Suprapubic skin (tissue), 3 donors: ENCODE data around the gene CYP3A5.

Source experiments
- CTCF ChIP-seq, 2 donors: fragments of 200-600 bp in 1 of 2; fragments of 450-650 bp in 1 of 2; sonication (generic) in 1 of 2; IDR thresholded peaks; one replicate each; pipeline ENCODE4 v1.5.1; 2016 to 2019; ENCODE audit warnings: antibody characterized with exemption in 2 of 2, mild to moderate bottlenecking in 1 of 2, moderate library complexity in 1 of 2
- EP300 ChIP-seq: sonication (generic); formaldehyde crosslinking; IDR thresholded peaks from one replicate; pipeline ENCODE4 v1.6.1; 2017; ENCODE audit warnings: antibody characterized with exemption
- POLR2A ChIP-seq, 2 donors: fragments of 450-650 bp; IDR thresholded peaks; one replicate each; pipeline ENCODE4 v1.6.1; 2017; ENCODE audit warnings: antibody characterized with exemption in 2 of 2, mild to moderate bottlenecking in 2 of 2, moderate library complexity in 2 of 2

- no peak for TF ChIP-seq POLR2A (IDR thresholded peaks at IDR 0.05)
- no peak for TF ChIP-seq CTCF (IDR thresholded peaks at IDR 0.05)
- no peak for TF ChIP-seq EP300
These were observed 48.8 kb upstream of the CYP3A5 start for GRCh38 chr7:99728615-99729014.
